H9 (cell line): ENCODE measurements around the gene RTTN. TPM values are rescaled to one million over a fixed set of nuclear protein-coding genes. Genes with fewer than 3 reads are reported as not detected.

Experiments
- DNase-seq: peaks from one replicate; pipeline ENCODE4 v3.0.0-alpha.2; 2017
- H2AFZ ChIP-seq: one replicate; pipeline ENCODE4 v1.6.1; 2013; ENCODE audit warnings: mild to moderate bottlenecking, low read length, control low read depth, moderate library complexity
- H2AK5ac ChIP-seq: 2 replicates; pipeline ENCODE4 v1.6.1; 2013; ENCODE audit warnings: low read length, control low read depth, mixed read lengths; ENCODE audit not compliant: insufficient read length
- H2BK120ac ChIP-seq: one replicate; pipeline ENCODE4 v1.6.1; 2013; ENCODE audit warnings: low read depth, mild to moderate bottlenecking, low read length, control low read depth, inconsistent platforms; ENCODE audit not compliant: poor library complexity, severe bottlenecking
- H2BK12ac ChIP-seq: 2 replicates; pipeline ENCODE4 v1.6.1; 2013; ENCODE audit warnings: low read length, control low read depth, mixed read lengths, low read depth; ENCODE audit not compliant: insufficient read length
- H2BK15ac ChIP-seq: 2 replicates; pipeline ENCODE4 v1.6.1; 2013; ENCODE audit warnings: low read depth, low read length, control low read depth
- H2BK20ac ChIP-seq: one replicate; pipeline ENCODE4 v1.6.1; 2013; ENCODE audit warnings: low read depth, mild to moderate bottlenecking, low read length, control low read depth, inconsistent platforms; ENCODE audit not compliant: poor library complexity, severe bottlenecking
- H2BK5ac ChIP-seq: 2 replicates; pipeline ENCODE4 v1.6.1; 2013; ENCODE audit warnings: low read length, control low read depth, mixed read lengths; ENCODE audit not compliant: insufficient read length
- H3K14ac ChIP-seq: 2 replicates; pipeline ENCODE4 v1.6.1; 2013; ENCODE audit warnings: low read length, control low read depth; ENCODE audit not compliant: insufficient read depth
- H3K18ac ChIP-seq: 2 replicates; pipeline ENCODE4 v1.6.1; 2013; ENCODE audit warnings: low read depth, mild to moderate bottlenecking, mixed read lengths, low read length, control low read depth; ENCODE audit not compliant: insufficient read length
- H3K23ac ChIP-seq: 2 replicates; pipeline ENCODE4 v1.6.1; 2013; ENCODE audit warnings: low read length, control low read depth, mixed read lengths, low read depth; ENCODE audit not compliant: insufficient read length
- H3K23me2 ChIP-seq: 2 replicates; pipeline ENCODE4 v1.6.1; 2013; ENCODE audit warnings: low read depth, mild to moderate bottlenecking, mixed read lengths, low read length, control low read depth; ENCODE audit not compliant: insufficient read length, poor library complexity, severe bottlenecking
- H3K27ac ChIP-seq: 2 replicates; pipeline ENCODE4 v1.5.1; 2013; ENCODE audit warnings: low read length, control low read depth, mixed read lengths, low read depth; ENCODE audit not compliant: insufficient read length
- H3K27me3 ChIP-seq: 2 replicates; pipeline ENCODE4 v1.6.1; 2013; ENCODE audit warnings: low read length, control low read depth, inconsistent platforms; ENCODE audit not compliant: insufficient read depth
- H3K4ac ChIP-seq: 2 replicates; pipeline ENCODE4 v1.6.1; 2013; ENCODE audit warnings: low read depth, mild to moderate bottlenecking, control low read depth, inconsistent platforms, low read length, moderate library complexity
- H3K4me1 ChIP-seq: 2 replicates; pipeline ENCODE4 v1.6.1; 2013; ENCODE audit warnings: low read length, control low read depth, inconsistent platforms; ENCODE audit not compliant: insufficient read depth
- H3K4me2 ChIP-seq: 2 replicates; pipeline ENCODE4 v1.6.1; 2013; ENCODE audit warnings: low read length, control low read depth, mixed read lengths; ENCODE audit not compliant: insufficient read length, insufficient read depth
- H3K56ac ChIP-seq: 2 replicates; pipeline ENCODE4 v1.6.1; 2013; ENCODE audit warnings: low read depth, mild to moderate bottlenecking, mixed read lengths, low read length, control low read depth; ENCODE audit not compliant: insufficient read length
- H3K79me1 ChIP-seq: 2 replicates; pipeline ENCODE4 v1.6.1; 2013; ENCODE audit warnings: low read depth, mild to moderate bottlenecking, moderate library complexity, low read length, control low read depth, inconsistent platforms; ENCODE audit not compliant: insufficient read depth, poor library complexity, severe bottlenecking
- H3K79me2 ChIP-seq: 2 replicates; pipeline ENCODE4 v1.6.1; 2013; ENCODE audit warnings: low read length, control low read depth, inconsistent platforms; ENCODE audit not compliant: insufficient read depth
- H3K9ac ChIP-seq: 2 replicates; pipeline ENCODE4 v1.6.1; 2013; ENCODE audit warnings: low read length, control low read depth, mixed read lengths; ENCODE audit not compliant: insufficient read length; ENCODE audit errors: extremely low read depth
- H3K9me3 ChIP-seq: one replicate; pipeline ENCODE4 v1.6.1; 2013; ENCODE audit warnings: low read depth, low read length, inconsistent platforms; ENCODE audit not compliant: control insufficient read depth
- H3T11ph ChIP-seq: one replicate; pipeline ENCODE4 v1.6.1; 2013; ENCODE audit warnings: mild to moderate bottlenecking, low read length, control low read depth, inconsistent platforms
- H4K20me1 ChIP-seq: one replicate; pipeline ENCODE4 v1.6.1; 2013; ENCODE audit not compliant: control insufficient read depth, insufficient read length, insufficient read depth
- H4K5ac ChIP-seq: 2 replicates; pipeline ENCODE4 v1.6.1; 2013; ENCODE audit warnings: low read depth, mild to moderate bottlenecking, mixed read lengths, low read length, control low read depth; ENCODE audit not compliant: insufficient read length
- H4K8ac ChIP-seq: replicated peaks from 2 replicates; pipeline ENCODE4 v1.6.1; 2013; ENCODE audit warnings: low read length, control low read depth, mixed read lengths, low read depth; ENCODE audit not compliant: insufficient read length
- H4K91ac ChIP-seq: 2 replicates; pipeline ENCODE4 v1.6.1; 2013; ENCODE audit warnings: low read depth, mild to moderate bottlenecking, moderate library complexity, mixed read lengths, low read length, control low read depth; ENCODE audit not compliant: insufficient read length
- H3K27ac Mint-ChIP-seq, 3 experiments: 2 replicates in 2 of 3; 3 replicates in 1 of 3; pipeline ENCODE4 v1.8.0; 2020 to 2021; ENCODE audit warnings: mixed read lengths in 3 of 3, mild to moderate bottlenecking in 1 of 3, moderate library complexity in 1 of 3
- H3K27me3 Mint-ChIP-seq: 2 replicates; pipeline ENCODE4 v1.8.0; 2021; ENCODE audit warnings: low read depth, mild to moderate bottlenecking, moderate library complexity, mixed read lengths
- H3K36me3 Mint-ChIP-seq, 3 experiments: 2 replicates in 2 of 3; 3 replicates in 1 of 3; pipeline ENCODE4 v1.8.0; 2020 to 2021; ENCODE audit warnings: low read depth in 3 of 3, mixed read lengths in 3 of 3; ENCODE audit not compliant: insufficient read depth in 1 of 3
- H3K4me1 Mint-ChIP-seq, 2 experiments: 2 replicates each; pipeline ENCODE4 v1.8.0; 2020; ENCODE audit warnings: mixed read lengths in 2 of 2
- H3K4me3 Mint-ChIP-seq, 2 experiments: 2 replicates in 1 of 2; 3 replicates in 1 of 2; pipeline ENCODE4 v1.8.0; 2020 to 2021; ENCODE audit warnings: mild to moderate bottlenecking in 2 of 2, mixed read lengths in 2 of 2, moderate library complexity in 1 of 2
- H3K9me3 Mint-ChIP-seq, 2 experiments: 2 replicates in 1 of 2; 3 replicates in 1 of 2; pipeline ENCODE4 v1.8.0; 2020; ENCODE audit warnings: mild to moderate bottlenecking in 2 of 2, mixed read lengths in 2 of 2, moderate library complexity in 1 of 2
- CTCF ChIP-seq: fragments of 200-600 bp; sonication (generic); conservative IDR thresholded peaks from 3 replicates; pipeline ENCODE4 v1.8.0; 2021; ENCODE audit warnings: antibody characterized with exemption, mild to moderate bottlenecking
- WGBS: extraction: QIAGEN DNeasy Blood & Tissue Kit; methylation state at CpG from one replicate; pipeline ENCODE4 v1.1.7; 2013; ENCODE audit warnings: missing lambda C conversion rate, low lambda C conversion rate, mixed read lengths; ENCODE audit not compliant: insufficient read length; ENCODE audit errors: extremely low coverage; 5-methylcytosine and 5-hydroxymethylcytosine counted together
- total RNA-seq: library from RNA; stranded (reverse); gene quantifications from 2 replicates; pipeline ENCODE4 v1.2.1, GENCODE V29; 2021

The RTTN gene
- total RNA-seq, 1 experiment from 2014 or later, result 17.6 TPM

- Histone ChIP-seq H4K20me1 (no peaks in the 10 kb centered on the region), H3T11ph (no peak overlapping the region), H2AFZ (no peak overlapping the region), H3K4ac (no peak overlapping the region), H3K79me1 (no peaks in the 10 kb centered on the region), H3K79me2 (no peaks in the 10 kb centered on the region), H2BK5ac (no peak overlapping the region), H2BK120ac (no peak overlapping the region), H3K14ac (no peak overlapping the region), H3K9ac (no peak overlapping the region), H3K18ac (no peak overlapping the region), H3K27ac (no peak overlapping the region), H4K8ac (no peak overlapping the region), H3K4me1 (no peaks in the 10 kb centered on the region), H4K5ac (no peak overlapping the region), H3K56ac (no peak overlapping the region), H3K23me2 (no peaks in the 10 kb centered on the region), H2BK12ac (no peak overlapping the region), H3K4me2 (no peak overlapping the region), H3K23ac (no peak overlapping the region), H2AK5ac (no peak overlapping the region), H4K91ac (no peak overlapping the region), H2BK20ac (no peak overlapping the region), H3K27me3 (no peaks in the 10 kb centered on the region), H2BK15ac (no peak overlapping the region), H3K9me3 (no peaks in the 10 kb centered on the region)
- no CpG with 5 or more reads among the region's 5 CpGs for WGBS
- H3K4me1 Mint-ChIP-seq, result no peaks in the 10 kb centered on the region
- H3K9me3 Mint-ChIP-seq, result 0 out of 5 replicates have a peak, but pooled peaks cover 0 to 3% of the 10 kb centered on the region in 2 experiments
- H3K27me3 Mint-ChIP-seq, result no peaks in the 10 kb centered on the region
- no peak overlapping the region for H3K27ac Mint-ChIP-seq
- DNase-seq, result no peak
- H3K4me3 Mint-ChIP-seq, result no peak overlapping the region
- no peak for TF ChIP-seq CTCF
- H3K36me3 Mint-ChIP-seq, result no peaks in the 10 kb centered on the region
These were observed 249.4 kb downstream of the RTTN start for GRCh38 chr18:69956057-69956456.
